Mesendoderm (in vitro differentiated cells): ENCODE measurements around the gene LRRC45.

Experiments used
- DNase-seq: peaks from one replicate; pipeline ENCODE4 v3.0.0; 2013
- H2AK5ac ChIP-seq: 2 replicates; pipeline ENCODE4 v1.6.1; 2013; ENCODE audit warnings: low read length, inconsistent platforms
- H2BK120ac ChIP-seq: 2 replicates; pipeline ENCODE4 v1.6.1; 2013; ENCODE audit warnings: low read depth, mild to moderate bottlenecking, low read length, moderate library complexity, mixed read lengths
- H2BK15ac ChIP-seq: replicated peaks from 2 replicates; pipeline ENCODE4 v1.6.1; 2013; ENCODE audit warnings: low read depth, mild to moderate bottlenecking, moderate library complexity
- H2BK5ac ChIP-seq: 2 replicates; pipeline ENCODE4 v1.6.1; 2013; ENCODE audit warnings: low read length, inconsistent platforms
- H3K18ac ChIP-seq: 2 replicates; pipeline ENCODE4 v1.6.1; 2013; ENCODE audit warnings: mild to moderate bottlenecking, low read length, mixed read lengths
- H3K23ac ChIP-seq: one replicate; pipeline ENCODE4 v1.6.1; 2013; ENCODE audit warnings: low read length
- H3K27ac ChIP-seq: 2 replicates; pipeline ENCODE4 v1.5.1; 2013; ENCODE audit warnings: low read depth, mild to moderate bottlenecking, inconsistent platforms, low read length, moderate library complexity
- H3K27me3 ChIP-seq: 2 replicates; pipeline ENCODE4 v1.6.1; 2013; ENCODE audit warnings: low read length, control low read depth, mild to moderate bottlenecking, inconsistent platforms; ENCODE audit not compliant: insufficient read depth, poor library complexity
- H3K36me3 ChIP-seq: 2 replicates; pipeline ENCODE4 v1.6.1; 2013; ENCODE audit warnings: low read length, inconsistent platforms; ENCODE audit not compliant: control insufficient read depth, insufficient read depth
- H3K4ac ChIP-seq: one replicate; pipeline ENCODE4 v1.6.1; 2013; ENCODE audit warnings: low read depth, mild to moderate bottlenecking, low read length, moderate library complexity
- H3K4me1 ChIP-seq: 2 replicates; pipeline ENCODE4 v1.6.1; 2013; ENCODE audit warnings: low read depth, low read length, inconsistent platforms; ENCODE audit not compliant: control insufficient read depth
- H3K4me2 ChIP-seq: 2 replicates; pipeline ENCODE4 v1.6.1; 2013; ENCODE audit warnings: low read length
- H3K4me3 ChIP-seq: 2 replicates; pipeline ENCODE4 v1.5.1; 2013; ENCODE audit warnings: mild to moderate bottlenecking, low read length
- H3K56ac ChIP-seq: one replicate; pipeline ENCODE4 v1.6.1; 2013; ENCODE audit warnings: low read length
- H3K79me1 ChIP-seq: 2 replicates; pipeline ENCODE4 v1.6.1; 2013; ENCODE audit warnings: low read length, inconsistent platforms
- H3K79me2 ChIP-seq: 2 replicates; pipeline ENCODE4 v1.6.1; 2013; ENCODE audit warnings: mild to moderate bottlenecking, low read length; ENCODE audit not compliant: control insufficient read depth, insufficient read depth
- H3K9ac ChIP-seq: 2 replicates; pipeline ENCODE4 v1.6.1; 2013; ENCODE audit warnings: low read length, inconsistent platforms
- H4K5ac ChIP-seq: one replicate; pipeline ENCODE4 v1.6.1; 2013; ENCODE audit warnings: low read length
- H4K8ac ChIP-seq: one replicate; pipeline ENCODE4 v1.6.1; 2013; ENCODE audit warnings: low read depth, mild to moderate bottlenecking, control low read depth, low read length, moderate library complexity
- WGBS: extraction: QIAGEN DNeasy Blood & Tissue Kit; methylation state at CpG from one replicate; pipeline ENCODE4 v1.1.7; 2013; ENCODE audit warnings: low lambda C conversion rate, missing lambda C conversion rate; ENCODE audit not compliant: insufficient coverage; ENCODE audit errors: extremely low coverage; 5-methylcytosine and 5-hydroxymethylcytosine counted together

The LRRC45 gene

DNA sequence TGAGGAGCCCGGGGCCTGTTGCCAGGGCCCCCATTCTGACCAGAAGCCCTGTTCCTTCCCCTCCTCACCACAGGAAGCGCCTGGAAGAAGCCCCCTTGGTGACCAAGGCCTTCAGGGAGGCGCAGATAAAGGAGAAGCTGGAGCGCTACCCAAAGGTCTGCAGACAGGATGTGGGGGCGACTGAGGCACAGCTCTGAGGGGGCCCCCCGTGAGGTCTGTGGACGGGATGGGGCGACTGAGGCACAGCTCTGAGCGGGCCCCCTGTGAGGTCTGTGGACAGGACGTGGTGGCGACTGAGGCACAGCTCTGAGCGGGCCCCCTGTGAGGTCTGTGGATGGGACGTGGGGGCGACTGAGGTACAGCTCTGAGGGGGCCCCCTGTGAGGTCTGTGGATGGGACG, 13.7 kb upstream of the LRRC45 start:
- Histone ChIP-seq H3K4me1 (no peaks in the 10 kb centered on the region), H3K27ac (no peak overlapping the region), H3K4me2 (no peak overlapping the region), H3K23ac (no peak overlapping the region), H3K36me3 (no peaks in the 10 kb centered on the region), H4K8ac (no peak overlapping the region), H4K5ac (no peak overlapping the region), H3K4me3 (no peak overlapping the region), H2BK5ac (no peak overlapping the region), H3K56ac (no peak overlapping the region), H3K4ac (no peak overlapping the region), H3K9ac (no peak overlapping the region), H2BK120ac (no peak overlapping the region), H2BK15ac (no peak overlapping the region), H3K27me3 (no peaks in the 10 kb centered on the region), H3K79me2 (no peaks in the 10 kb centered on the region), H2AK5ac (no peak overlapping the region), H3K18ac (no peak overlapping the region), H3K79me1 (peaks cover 2% of the 10 kb centered on the region)
- WGBS: no CpG with 5 or more reads among the region's 15 CpGs
- no peak for DNase-seq

DNA sequence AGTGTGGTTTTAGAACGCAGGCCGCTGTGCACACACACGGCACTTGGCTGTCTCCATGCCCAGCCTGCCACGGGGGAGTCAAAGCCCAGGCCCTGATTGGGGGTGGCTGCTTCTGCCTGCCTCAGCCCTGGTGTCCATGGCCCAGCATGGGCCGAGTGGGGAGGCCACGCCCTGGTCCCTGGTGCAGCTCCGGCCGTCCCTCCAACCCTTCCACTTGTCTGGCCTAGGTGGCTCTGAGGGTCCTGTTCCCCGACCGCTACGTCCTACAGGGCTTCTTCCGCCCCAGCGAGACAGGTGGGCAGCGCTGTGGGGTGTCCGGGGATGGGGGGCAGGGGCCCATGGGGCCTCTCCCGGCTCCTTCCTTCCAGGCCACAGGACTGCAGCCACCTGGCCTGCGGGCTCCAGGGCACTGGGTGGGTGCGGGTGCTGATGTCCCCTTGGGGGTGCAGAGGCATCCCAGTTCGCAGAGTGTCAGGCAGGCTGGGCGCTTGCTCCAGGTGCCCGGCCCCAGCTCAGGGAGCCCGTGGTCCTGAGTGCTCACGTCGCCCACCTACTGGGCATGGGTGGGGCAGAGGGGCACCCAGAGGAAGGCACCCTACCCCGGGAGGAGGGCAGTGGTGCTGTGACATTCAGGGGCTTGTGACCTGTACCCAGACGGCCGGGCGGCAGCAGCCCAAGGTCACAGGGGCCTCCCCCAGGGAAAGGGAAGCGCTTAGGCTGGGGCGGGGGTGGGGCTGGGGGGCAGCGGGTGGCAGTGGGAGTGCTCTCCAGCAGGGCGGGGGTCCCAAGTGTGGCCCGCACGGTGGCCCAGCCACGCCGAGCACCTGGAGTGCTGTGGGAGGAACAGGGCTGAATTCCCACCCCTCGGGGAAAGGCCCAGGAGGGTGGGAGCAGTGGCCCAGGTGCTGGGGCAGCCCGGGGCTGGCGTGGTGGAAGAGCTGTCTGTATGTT, 12.3 kb upstream of the LRRC45 start:
- Histone ChIP-seq H2BK15ac (no peak overlapping the region), H3K18ac (no peak overlapping the region), H3K79me1 (peaks cover 2% of the 10 kb centered on the region), H3K4me2 (no peak overlapping the region), H3K79me2 (no peaks in the 10 kb centered on the region), H3K4ac (no peak overlapping the region), H3K23ac (no peak overlapping the region), H3K56ac (no peak overlapping the region), H3K4me3 (no peak overlapping the region), H4K8ac (no peak overlapping the region), H2BK5ac (no peak overlapping the region), H3K9ac (no peak overlapping the region), H3K27ac (no peak overlapping the region), H2BK120ac (no peak overlapping the region), H2AK5ac (no peak overlapping the region), H3K36me3 (no peaks in the 10 kb centered on the region), H3K27me3 (no peaks in the 10 kb centered on the region), H3K4me1 (no peaks in the 10 kb centered on the region), H4K5ac (no peak overlapping the region)
- no peak for DNase-seq
- no CpG with 5 or more reads among the region's 39 CpGs for WGBS

DNA sequence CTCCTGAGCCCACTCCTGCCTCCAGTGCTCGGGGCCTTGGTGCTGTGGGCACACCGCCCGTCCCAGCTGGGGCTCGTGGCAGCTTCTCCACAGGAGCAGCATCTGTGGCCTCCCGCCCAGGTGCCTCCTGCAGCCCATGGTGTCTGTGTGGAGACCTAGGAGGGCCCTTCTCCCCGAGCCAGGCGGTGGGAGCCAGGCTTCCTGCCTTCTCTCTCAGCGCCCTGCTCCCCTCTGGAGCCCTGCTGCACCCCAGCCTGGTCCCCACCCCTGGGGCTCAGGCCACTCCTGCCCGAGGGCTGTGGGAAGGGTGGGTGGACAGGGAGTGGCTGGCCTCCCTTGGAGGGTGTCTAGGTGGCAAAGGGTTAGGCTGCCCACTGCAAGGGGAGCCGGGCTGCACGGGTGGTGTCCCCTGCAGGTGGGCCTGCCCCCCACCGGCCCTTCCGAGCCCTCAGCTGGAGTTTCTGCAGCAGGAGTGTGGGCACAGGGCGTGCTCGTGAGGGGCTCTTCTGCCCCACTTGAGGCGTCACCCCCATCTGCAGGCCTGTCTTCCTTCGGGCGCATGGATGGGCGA, 11.4 kb upstream of the LRRC45 start:
- H3K79me2 ChIP-seq: no peaks in the 10 kb centered on the region
- WGBS: no CpG with 5 or more reads among the region's 19 CpGs
- H3K27ac ChIP-seq: no peak overlapping the region
- no peak overlapping the region for H3K4me3 ChIP-seq
- H3K36me3 ChIP-seq: no peaks in the 10 kb centered on the region
- DNase-seq: no peak
- no peak overlapping the region for H4K5ac ChIP-seq
- no peak overlapping the region for H3K4ac ChIP-seq
- no peak overlapping the region for H2BK120ac ChIP-seq
- H2BK5ac ChIP-seq: no peak overlapping the region
- no peak overlapping the region for H2AK5ac ChIP-seq
- H3K9ac ChIP-seq: no peak overlapping the region
- H3K56ac ChIP-seq: no peak overlapping the region
- H3K18ac ChIP-seq: no peak overlapping the region
- no peak overlapping the region for H3K23ac ChIP-seq
- H4K8ac ChIP-seq: no peak overlapping the region
- H3K79me1 ChIP-seq: no peaks in the 10 kb centered on the region
- no peaks in the 10 kb centered on the region for H3K27me3 ChIP-seq
- no peak overlapping the region for H3K4me2 ChIP-seq
- no peaks in the 10 kb centered on the region for H3K4me1 ChIP-seq
- no peak overlapping the region for H2BK15ac ChIP-seq

DNA sequence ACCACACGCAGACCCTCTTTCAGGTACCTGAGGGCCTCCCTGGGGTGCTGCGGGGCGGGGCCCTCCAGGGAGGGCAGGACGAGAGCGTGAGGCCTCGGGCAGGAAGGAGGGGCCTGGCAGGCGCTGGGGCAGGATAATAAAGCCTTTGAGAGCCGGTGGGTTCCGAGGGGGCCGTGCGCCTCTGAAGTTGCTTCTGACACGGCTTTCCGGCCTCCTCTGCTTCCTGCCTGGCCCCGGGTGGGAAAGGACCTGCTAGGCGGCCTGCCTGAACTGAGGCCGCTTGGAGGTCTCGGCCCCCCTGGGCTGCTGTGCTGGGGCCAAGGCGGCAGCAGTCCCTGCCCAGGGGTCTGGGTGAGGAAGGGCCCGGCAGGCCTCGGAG, 10.9 kb upstream of the LRRC45 start:
- Histone ChIP-seq H3K27me3 (no peaks in the 10 kb centered on the region), H4K5ac (no peak overlapping the region), H3K56ac (no peak overlapping the region), H2AK5ac (no peak overlapping the region), H2BK15ac (no peak overlapping the region), H3K4me1 (no peaks in the 10 kb centered on the region), H3K36me3 (no peaks in the 10 kb centered on the region), H3K27ac (peak overlapping the region; percentile 53), H3K9ac (no peak overlapping the region), H3K4ac (no peak overlapping the region), H3K4me2 (no peak overlapping the region), H4K8ac (no peak overlapping the region), H3K79me1 (no peaks in the 10 kb centered on the region), H3K18ac (no peak overlapping the region), H3K79me2 (no peaks in the 10 kb centered on the region), H3K23ac (no peak overlapping the region), H2BK120ac (no peak overlapping the region), H2BK5ac (no peak overlapping the region), H3K4me3 (no peak overlapping the region)
- WGBS: no CpG with 5 or more reads among the region's 20 CpGs
- no peak for DNase-seq

DNA sequence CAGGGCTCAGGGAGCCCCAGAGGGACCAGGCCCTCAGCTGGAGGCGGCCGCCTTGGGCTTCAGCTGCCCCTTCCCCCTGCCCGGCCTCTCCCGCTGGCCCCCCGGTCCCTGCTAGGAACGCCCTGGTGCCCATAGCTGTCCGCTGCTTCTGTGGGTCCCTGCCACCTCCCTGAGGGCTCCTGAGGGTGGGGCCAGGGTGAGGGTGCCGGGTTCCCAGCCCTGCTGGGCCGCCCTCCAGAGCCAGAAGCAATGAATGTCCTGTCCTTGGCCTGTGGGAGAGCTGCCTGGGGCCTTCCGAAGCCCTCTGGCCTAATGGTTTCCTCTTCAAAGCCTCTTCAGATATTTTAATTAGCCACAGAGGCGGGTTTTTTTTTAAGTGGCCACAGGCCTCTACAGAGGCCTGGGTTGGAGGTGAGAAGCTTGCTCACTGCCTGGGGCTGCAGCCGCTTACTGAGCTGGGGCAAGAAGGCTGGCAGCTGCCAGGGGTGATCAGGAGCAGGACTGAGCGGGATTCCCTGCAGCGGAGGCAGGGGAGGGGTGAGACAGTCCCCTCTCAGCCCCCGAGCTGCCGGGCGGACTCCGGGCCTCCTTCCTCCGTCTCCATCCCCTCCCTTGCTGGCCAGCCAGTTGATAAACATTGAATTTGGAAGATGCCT, 10.3 kb upstream of the LRRC45 start:
- no peaks in the 10 kb centered on the region for H3K36me3 ChIP-seq
- no peaks in the 10 kb centered on the region for H3K4me1 ChIP-seq
- H3K4me2 ChIP-seq: no peak overlapping the region
- no peak overlapping the region for H2AK5ac ChIP-seq
- H3K9ac ChIP-seq: no peak overlapping the region
- no peak overlapping the region for H3K4ac ChIP-seq
- H3K27ac ChIP-seq: peak overlapping the region; percentile 53
- no peaks in the 10 kb centered on the region for H3K79me2 ChIP-seq
- no peak overlapping the region for H3K18ac ChIP-seq
- no peaks in the 10 kb centered on the region for H3K27me3 ChIP-seq
- H3K79me1 ChIP-seq: no peaks in the 10 kb centered on the region
- H4K5ac ChIP-seq: no peak overlapping the region
- peak; percentile 48 for DNase-seq
- no peak overlapping the region for H4K8ac ChIP-seq
- H2BK5ac ChIP-seq: no peak overlapping the region
- no CpG with 5 or more reads among the region's 19 CpGs for WGBS
- H3K56ac ChIP-seq: no peak overlapping the region
- no peak overlapping the region for H3K23ac ChIP-seq
- no peak overlapping the region for H3K4me3 ChIP-seq
- no peak overlapping the region for H2BK120ac ChIP-seq
- no peak overlapping the region for H2BK15ac ChIP-seq
